HG03175 (cell line): ENCODE results near the gene SLC35D2.
A peak's percentile ranks its signal among the peaks of the same experiment; 100 is the strongest.

Experiments
- ATAC-seq: cut with Tn5 transposase; IDR thresholded peaks from one replicate; pipeline ENCODE4 v1.9.1; 2021; ENCODE audit warnings: mild to moderate bottlenecking, moderate library complexity; ENCODE audit not compliant: unreplicated experiment

SLC35D2 gene

DNA sequence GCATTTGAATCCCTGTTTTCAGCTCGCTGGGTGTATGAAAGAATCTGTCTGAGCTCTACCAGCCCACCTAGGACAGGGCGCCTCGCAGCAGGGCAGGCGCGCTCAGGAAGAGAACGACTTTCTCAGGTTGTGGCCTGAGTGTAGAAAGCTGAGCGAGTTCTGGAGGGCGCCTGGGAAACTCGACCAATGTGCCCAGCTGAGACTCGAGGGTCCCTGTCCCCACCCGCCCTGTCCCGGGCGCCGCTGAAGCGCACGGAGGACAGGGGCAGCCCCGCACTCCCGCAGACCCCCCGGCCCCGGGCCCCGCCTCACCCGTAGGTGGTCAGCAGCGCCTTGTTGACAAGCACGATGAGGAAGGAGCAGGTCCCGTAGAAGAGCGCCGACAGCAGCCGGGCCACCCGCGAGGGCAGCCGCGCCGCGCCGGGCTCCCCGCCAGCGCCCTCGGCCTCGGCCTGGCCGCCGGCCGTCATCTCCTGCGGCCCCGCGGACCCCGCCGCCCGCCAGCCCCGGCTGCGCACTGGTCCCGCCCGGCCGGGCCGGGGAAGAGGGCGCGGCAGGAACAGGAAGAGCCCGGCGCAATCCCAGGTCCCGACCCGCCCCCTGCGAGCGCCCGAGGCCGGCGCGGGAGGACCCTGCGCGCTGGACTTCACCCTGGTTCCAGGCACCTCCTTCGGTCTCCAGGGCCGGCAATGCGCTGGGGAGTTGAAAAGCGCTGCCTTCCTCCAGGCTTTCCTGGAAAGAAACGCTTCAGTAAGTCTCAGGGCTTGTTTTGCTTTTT, at the start of gene SLC35D2:
SLC35D2 (minus strand) TSS at position 547 of the 778 bp plus-strand sequence; CDS start at position 470, 77 bp downstream.
- ATAC-seq: no peak

DNA sequence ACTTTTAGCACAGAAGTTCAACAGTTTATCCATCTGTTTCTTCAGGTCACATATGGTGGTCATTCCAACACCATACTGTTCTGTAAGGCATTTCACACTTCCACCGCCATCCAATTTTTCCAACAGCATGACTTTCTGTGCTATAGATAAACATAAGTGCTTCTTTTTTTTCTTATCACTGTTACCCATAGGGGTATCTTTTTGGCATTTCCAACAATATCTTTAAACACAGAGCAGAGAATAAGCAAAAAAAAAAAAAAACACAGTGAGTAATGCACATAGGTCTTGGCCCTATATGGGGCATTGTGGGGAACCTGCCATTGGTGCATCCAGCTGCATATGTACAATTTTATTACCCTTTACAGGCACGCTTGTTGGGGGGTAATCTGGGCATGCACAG, 46.9 kb upstream of the SLC35D2 start:
- no peak for ATAC-seq

- no peak for ATAC-seq
Observed at GRCh38 chr9:96429732-96430131, 46.2 kb upstream of the SLC35D2 start.

DNA sequence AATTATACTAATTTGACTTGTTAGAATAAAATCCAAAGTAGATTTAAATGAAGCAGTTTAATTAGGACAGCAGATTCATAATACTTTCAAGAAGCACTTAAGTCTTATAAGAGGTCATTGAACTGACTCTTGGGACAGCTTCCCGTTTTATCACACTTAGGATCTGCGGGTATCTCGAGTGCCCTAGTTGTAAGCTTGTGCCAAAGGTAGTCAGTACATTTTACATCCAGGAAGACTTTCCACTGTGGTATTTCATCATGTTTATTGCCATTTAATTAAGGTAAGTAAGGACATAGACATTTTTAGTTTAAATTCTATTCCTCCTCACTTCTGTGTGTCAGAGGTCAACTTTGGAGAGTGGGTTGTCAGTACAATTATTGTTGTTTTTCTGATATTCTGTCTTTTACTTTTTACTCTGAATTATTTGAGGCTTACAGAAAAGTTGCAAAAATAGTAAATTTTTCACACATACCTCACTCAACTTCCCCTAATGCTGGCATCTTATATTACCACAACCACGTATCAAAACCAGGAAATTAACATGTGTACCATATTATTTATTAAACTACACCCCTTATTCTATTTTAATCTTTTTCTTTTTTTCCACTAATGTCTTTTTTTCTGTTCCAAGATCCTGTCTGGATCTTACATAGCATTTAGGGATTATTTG, 42.1 kb upstream of the SLC35D2 start:
- ATAC-seq: no peak

DNA sequence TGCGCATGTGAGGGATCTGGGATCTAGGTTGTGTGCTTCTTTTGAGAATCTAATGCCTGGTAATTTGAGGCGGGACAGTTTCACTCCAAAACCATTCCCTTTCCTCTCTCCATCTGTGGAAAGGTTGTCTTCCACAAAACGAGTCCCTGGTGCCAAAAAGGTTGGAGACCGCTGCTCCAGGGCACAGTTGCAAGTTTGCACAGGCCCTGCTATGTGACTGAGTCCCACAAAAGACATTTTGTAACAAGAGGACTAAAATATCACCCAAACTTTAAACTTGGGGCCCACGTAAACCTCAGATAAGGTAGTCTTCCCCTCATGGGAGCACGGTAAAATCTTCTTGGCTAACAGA, 40.5 kb upstream of the SLC35D2 start:
- ATAC-seq: no peak

GRCh38 chr9:96423322-96423984, 39.9 kb upstream of the SLC35D2 start:
- ATAC-seq: no peak

GRCh38 chr9:96420468-96421219, 37.1 kb upstream of the SLC35D2 start:
- no peak for ATAC-seq

DNA sequence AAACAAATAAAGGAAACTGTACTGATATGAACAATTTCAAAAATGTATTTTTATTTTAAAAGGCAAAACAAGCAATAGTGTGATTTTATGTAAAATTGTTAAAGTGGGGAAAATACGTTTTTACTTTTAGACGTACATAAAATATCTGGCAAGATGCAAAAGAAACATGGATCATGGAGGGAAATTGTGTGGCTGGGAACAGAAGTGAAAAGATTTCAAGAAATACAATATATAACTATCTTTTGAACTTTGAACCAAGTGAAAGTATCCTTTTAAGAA, 36.1 kb upstream of the SLC35D2 start:
- ATAC-seq: no peak

DNA sequence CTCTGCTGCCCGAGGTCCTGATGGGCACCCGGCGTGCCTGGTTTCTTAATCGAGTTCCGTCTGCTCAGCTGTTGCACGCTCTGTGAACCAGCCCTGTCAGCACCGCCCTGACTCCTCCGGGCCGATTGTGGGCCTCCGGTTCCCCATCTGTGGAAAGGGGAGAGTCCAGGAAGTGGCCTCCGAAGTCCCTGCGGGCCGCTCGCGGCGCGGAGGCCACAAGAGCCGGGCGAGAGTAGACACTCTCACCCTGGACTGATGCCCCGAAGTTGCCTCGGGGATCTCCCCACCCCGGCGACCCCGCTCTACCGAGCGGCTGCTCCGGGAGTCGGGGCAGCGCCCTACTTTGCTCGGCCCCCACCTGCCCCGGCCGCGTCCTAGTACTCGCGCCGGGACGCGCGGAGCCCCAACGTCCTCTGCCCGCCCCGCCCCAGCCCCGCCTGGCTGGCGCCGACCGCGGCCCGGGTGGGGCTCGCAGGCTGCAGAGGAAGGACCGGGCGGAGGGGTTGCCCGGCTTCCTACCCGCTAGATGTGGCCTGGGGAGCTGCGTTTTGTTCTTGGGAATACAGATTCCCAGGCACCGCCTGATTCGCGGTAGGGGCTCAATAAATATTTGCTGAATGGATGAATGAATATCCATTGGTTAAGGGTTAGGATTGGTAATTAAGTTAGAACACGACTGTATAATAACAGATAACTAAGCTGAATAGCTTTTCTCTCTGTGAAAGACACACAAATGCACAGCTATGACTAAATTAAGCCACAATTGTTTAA, 35.6 kb upstream of the SLC35D2 start:
- ATAC-seq: peak; percentile 35

- ATAC-seq: peak; percentile 64
Observed at GRCh38 chr9:96418083-96418919, 34.8 kb upstream of the SLC35D2 start, which contains the start of gene ZNF367. Gene ZNF367, minus strand, starts transcription at chr9:96418370. Its CDS starts 338 bp downstream, at chr9:96418032.

DNA sequence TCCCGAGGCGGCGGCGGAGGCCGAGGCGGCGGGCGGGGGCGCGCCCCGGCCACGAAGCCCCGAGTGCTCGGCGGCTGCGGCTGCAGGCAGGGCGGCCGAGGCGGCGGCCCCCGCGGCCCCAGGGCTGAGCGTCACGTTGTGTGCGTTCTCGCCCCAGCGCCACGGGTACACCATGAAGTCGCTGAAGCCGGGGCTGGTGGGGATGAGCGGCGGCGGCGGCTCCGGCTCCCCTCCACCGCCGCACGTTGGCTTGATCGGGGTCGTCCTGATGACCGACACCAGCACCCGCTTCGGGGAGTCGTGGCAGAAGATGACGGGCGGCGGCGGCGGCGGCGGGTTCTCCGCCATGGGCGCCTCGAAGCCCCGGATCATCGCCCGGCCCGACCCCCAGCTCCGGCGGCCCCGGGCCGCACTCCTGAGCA, 34.2 kb upstream of the SLC35D2 start:
- no peak for ATAC-seq

- ATAC-seq: peak; percentile 16
Observed at GRCh38 chr9:96417051-96417586, 33.6 kb upstream of the SLC35D2 start.

DNA sequence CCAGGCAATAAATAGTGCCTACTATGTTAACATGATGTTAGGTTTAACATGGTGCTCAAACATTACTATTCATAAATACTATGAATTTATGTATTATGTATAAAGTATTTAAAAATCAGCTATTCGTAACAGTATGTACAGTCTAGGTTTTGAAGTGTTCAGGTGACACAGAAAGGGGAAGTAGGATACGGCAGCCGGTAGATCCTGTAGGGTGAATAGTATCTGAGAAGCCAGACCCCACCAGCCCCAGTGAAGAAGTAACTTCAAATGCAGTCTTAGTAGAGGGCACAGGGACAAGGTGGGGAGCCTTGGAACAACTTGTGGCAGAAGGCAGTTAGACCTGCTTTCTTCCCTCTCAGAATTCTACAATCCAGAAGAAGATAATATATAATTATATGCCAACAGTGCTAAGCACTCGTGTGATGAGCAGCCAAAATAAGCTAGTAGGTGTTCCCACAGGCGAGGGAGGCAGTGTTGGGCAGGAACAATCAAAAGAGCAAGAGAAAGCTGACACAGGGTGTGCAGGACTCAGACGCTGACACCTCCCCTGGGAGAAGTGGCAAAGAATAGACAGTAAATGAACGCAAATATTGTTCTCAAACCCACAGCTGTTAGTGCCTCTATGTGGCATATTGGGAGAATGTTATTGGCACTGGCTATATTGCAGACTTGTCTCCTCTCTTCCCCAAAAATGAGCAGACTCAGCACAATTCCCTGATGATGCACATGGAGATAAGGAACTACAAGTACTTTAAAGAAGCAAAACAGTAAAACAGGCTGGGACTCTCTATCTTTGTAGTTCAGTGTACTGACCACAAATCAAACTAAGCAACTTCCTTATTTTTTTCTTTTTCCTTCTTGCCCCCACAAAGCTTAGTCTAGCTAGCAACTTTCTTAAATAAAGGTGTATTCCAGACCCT, 30.1 kb upstream of the SLC35D2 start:
- peak; percentile 34 for ATAC-seq

DNA sequence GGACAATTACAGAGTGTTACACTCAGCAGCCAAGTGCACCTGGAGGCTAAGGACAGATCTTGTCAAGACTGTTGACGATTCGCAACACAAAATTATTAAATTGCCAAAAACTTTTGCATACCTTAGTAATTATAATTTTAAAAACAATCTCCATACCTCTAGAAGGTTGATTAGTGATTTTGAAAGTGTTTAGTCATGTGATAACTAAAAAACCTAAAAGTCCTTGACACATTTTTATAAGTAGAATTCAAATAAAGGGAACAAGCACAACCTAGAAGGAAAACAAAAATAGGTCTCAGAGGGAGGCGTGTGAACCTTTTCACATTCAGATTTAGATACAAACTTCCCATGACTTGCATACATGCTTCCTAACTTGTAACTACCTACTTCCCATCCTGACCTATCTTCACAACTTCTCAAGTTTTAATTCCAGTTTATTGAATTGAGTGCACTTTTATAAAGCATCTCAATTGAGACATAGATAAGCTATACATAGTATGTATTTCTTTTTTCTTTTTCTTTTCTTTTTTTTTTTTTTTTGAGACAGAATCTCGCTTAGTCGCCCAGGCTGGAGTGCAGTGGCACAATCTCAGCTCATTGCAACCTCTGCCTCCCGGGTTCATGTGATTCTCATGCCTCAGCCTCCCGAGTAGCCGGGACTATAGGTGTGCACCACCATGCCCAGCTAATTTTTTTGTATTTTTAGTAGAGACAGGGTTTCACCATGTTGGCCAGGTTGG, 28.8 kb upstream of the SLC35D2 start:
- no peak for ATAC-seq

GRCh38 chr9:96411129-96411838, 27.8 kb upstream of the SLC35D2 start:
- ATAC-seq: no peak

GRCh38 chr9:96408409-96409280, 25.1 kb upstream of the SLC35D2 start:
- no peak for ATAC-seq
